Measurements from ENCODE around the gene VASN. TPM values are rescaled to one million over a fixed set of nuclear protein-coding genes. Genes with fewer than 3 reads are reported as not detected.

VASN gene
- total RNA-seq, 5 donors from 2014 or later (not counting 1 experiment from before 2014, with no cell fraction given), result 0.38 to 0.89 (median 0.56) TPM

GRCh38 chr16:4402439-4403132, 30.9 kb downstream of the VASN start:
- CTCF ChIA-PET, result interaction anchor here (0.6 to 1.9 kb wide), 7 partner anchors 11 to 149 kb away, joined by 3 to 10 read pairs (median 3); partner anchors contain the start of gene CORO7 (in 1 of the 2)
- H3K4me3 Mint-ChIP-seq, result no peak overlapping the region
- POLR2A ChIA-PET, result interaction anchor here (0.6 to 1.3 kb wide), 9 partner anchors 11 to 619 kb away, joined by 3 to 13 read pairs (median 5); partner anchors contain the start of gene CORO7 (in 1 of the 2)
- no peak overlapping the region for H3K4me3 ChIP-seq (ENCODE audit: control insufficient read depth in 1 of 2, extremely low read depth in 1 of 2, low read length in 1 of 2)
- H3K9me3 ChIP-seq, result no peaks in the 10 kb centered on the region
- peak; percentile 39 to 79 (median 72) for ATAC-seq (replicated peaks in 1 of 4)
- peak overlapping the region; percentile 4 for H3K27ac ChIP-seq (ENCODE audit: low read length)
- H3K27me3 ChIP-seq (replicated peaks in 1 of 2; ENCODE audit: control insufficient read depth in 2 of 2, extremely low read depth in 1 of 2, insufficient read depth in 2 of 2, low read length in 1 of 2), result no peaks in the 10 kb centered on the region
- peaks cover 9 to 28% (median 23%) of the 10 kb centered on the region in 3 donors for H3K4me1 Mint-ChIP-seq
- peaks cover 22 to 80% of the 10 kb centered on the region in 2 donors for H3K36me3 ChIP-seq (ENCODE audit: control insufficient read depth in 2 of 2, extremely low read depth in 1 of 2, insufficient read depth in 1 of 2, low read length in 1 of 2)
- H3K4me1 ChIP-seq (ENCODE audit: control insufficient read depth in 1 of 2, extremely low read depth in 1 of 2, insufficient read depth in 2 of 2, low read length in 2 of 2), result peaks cover 0 to 22% of the 10 kb centered on the region in 2 experiments
- WGBS (ENCODE audit: insufficient coverage), result 78% methylated on average over 11 of the region's 29 CpGs
- H3K27ac Mint-ChIP-seq, result no peak overlapping the region
- H3K27me3 Mint-ChIP-seq, result no peaks in the 10 kb centered on the region
- H3K9me3 Mint-ChIP-seq, result no peaks in the 10 kb centered on the region
- DNase-seq, result peak in 34 of 35 experiments; percentile 27 to 74 (median 54)
- H3K36me3 Mint-ChIP-seq, result peaks cover 24% of the 10 kb centered on the region

- no peaks in the 10 kb centered on the region for H3K27me3 Mint-ChIP-seq
- ChIA-PET CTCF (interaction anchor here (0.6 to 1.9 kb wide), 6 partner anchors 9 to 149 kb away, joined by 3 to 10 read pairs (median 3); partner anchors contain the start of gene CORO7 (in 1 of the 2)), POLR2A (interaction anchor here (0.6 to 1.3 kb wide), 6 partner anchors 10 to 111 kb away, joined by 3 to 9 read pairs (median 5); partner anchors contain the start of gene CORO7 (in 1 of the 2))
- H3K27ac Mint-ChIP-seq, result no peak overlapping the region
- Histone ChIP-seq H3K9me3 (no peaks in the 10 kb centered on the region), H3K4me3 (ENCODE audit: control insufficient read depth in 1 of 2, extremely low read depth in 1 of 2, low read length in 1 of 2) (no peak overlapping the region), H3K27me3 (replicated peaks in 1 of 2; ENCODE audit: control insufficient read depth in 2 of 2, extremely low read depth in 1 of 2, insufficient read depth in 2 of 2, low read length in 1 of 2) (no peaks in the 10 kb centered on the region), H3K36me3 (ENCODE audit: control insufficient read depth in 2 of 2, extremely low read depth in 1 of 2, insufficient read depth in 1 of 2, low read length in 1 of 2) (peaks cover 27 to 83% of the 10 kb centered on the region in 2 donors), H3K4me1 (ENCODE audit: control insufficient read depth in 1 of 2, extremely low read depth in 1 of 2, insufficient read depth in 2 of 2, low read length in 2 of 2) (peaks cover 0 to 28% of the 10 kb centered on the region in 2 experiments), H3K27ac (ENCODE audit: low read length) (no peak overlapping the region)
- H3K4me3 Mint-ChIP-seq, result no peak overlapping the region
- ATAC-seq (replicated peaks in 1 of 4) (peak in 1 of 4 experiments; percentile 20), DNase-seq (peak in 2 of 35 experiments; percentile 21 to 22)
- H3K9me3 Mint-ChIP-seq, result no peaks in the 10 kb centered on the region
- 97% methylated on average over 16 of the region's 24 CpGs for WGBS (ENCODE audit: insufficient coverage)
- peaks cover 9 to 28% (median 23%) of the 10 kb centered on the region in 3 donors for H3K4me1 Mint-ChIP-seq
- peaks cover 24% of the 10 kb centered on the region for H3K36me3 Mint-ChIP-seq
Observed at GRCh38 chr16:4403133-4403949, 31.7 kb downstream of the VASN start.

- peak overlapping the region in 1 of 3 donors; percentile 44 for H3K4me3 Mint-ChIP-seq
- no peak overlapping the region for H3K27ac ChIP-seq (ENCODE audit: low read length)
- H3K4me1 Mint-ChIP-seq, result peaks cover 14 to 25% (median 25%) of the 10 kb centered on the region in 3 donors
- ATAC-seq (replicated peaks in 1 of 4), result peak in 3 of 4 experiments; percentile 20 to 37 (median 21)
- no peaks in the 10 kb centered on the region for H3K27me3 Mint-ChIP-seq
- peaks cover 29 to 90% of the 10 kb centered on the region in 2 donors for H3K36me3 ChIP-seq (ENCODE audit: control insufficient read depth in 2 of 2, extremely low read depth in 1 of 2, insufficient read depth in 1 of 2, low read length in 1 of 2)
- H3K36me3 Mint-ChIP-seq, result peaks cover 24% of the 10 kb centered on the region
- H3K27ac Mint-ChIP-seq, result peak overlapping the region in 1 of 2 donors; percentile 2
- H3K4me1 ChIP-seq (ENCODE audit: control insufficient read depth in 1 of 2, extremely low read depth in 1 of 2, insufficient read depth in 2 of 2, low read length in 2 of 2), result peaks cover 0 to 34% of the 10 kb centered on the region in 2 experiments
- ChIA-PET CTCF (interaction anchor here (0.6 to 1.5 kb wide), 3 partner anchors 8 to 11 kb away, joined by 3 read pairs; no protein-coding TSS in a partner anchor), POLR2A (interaction anchor here (0.8 to 1.2 kb wide), 2 partner anchors 13 to 14 kb away, joined by 3 to 6 read pairs; no protein-coding TSS in a partner anchor)
- H3K9me3 Mint-ChIP-seq, result no peaks in the 10 kb centered on the region
- no peaks in the 10 kb centered on the region for H3K9me3 ChIP-seq
- peak in 20 of 35 experiments; percentile 25 to 57 (median 44) for DNase-seq
- no peaks in the 10 kb centered on the region for H3K27me3 ChIP-seq (replicated peaks in 1 of 2; ENCODE audit: control insufficient read depth in 2 of 2, extremely low read depth in 1 of 2, insufficient read depth in 2 of 2, low read length in 1 of 2)
- WGBS (ENCODE audit: insufficient coverage), result 93% methylated on average over 20 of the region's 20 CpGs
- no peak overlapping the region for H3K4me3 ChIP-seq (ENCODE audit: control insufficient read depth in 1 of 2, extremely low read depth in 1 of 2, low read length in 1 of 2)
Observed at GRCh38 chr16:4404247-4404966, 32.8 kb downstream of the VASN start.

GRCh38 chr16:4404967-4405696, 33.5 kb downstream of the VASN start:
- peaks cover 35 to 91% of the 10 kb centered on the region in 2 donors for H3K36me3 ChIP-seq (ENCODE audit: control insufficient read depth in 2 of 2, extremely low read depth in 1 of 2, insufficient read depth in 1 of 2, low read length in 1 of 2)
- ATAC-seq (replicated peaks in 1 of 4), result peak in 1 of 4 experiments; percentile 3
- WGBS (ENCODE audit: insufficient coverage), result 91% methylated on average over 23 of the region's 24 CpGs
- H3K4me3 ChIP-seq (ENCODE audit: control insufficient read depth in 1 of 2, extremely low read depth in 1 of 2, low read length in 1 of 2), result no peak overlapping the region
- Mint-ChIP-seq H3K27me3 (no peaks in the 10 kb centered on the region), H3K4me1 (peaks cover 13 to 25% (median 20%) of the 10 kb centered on the region in 3 donors), H3K36me3 (peaks cover 21% of the 10 kb centered on the region), H3K9me3 (no peaks in the 10 kb centered on the region), H3K4me3 (peak overlapping the region in 1 of 3 donors; percentile 44), H3K27ac (no peak overlapping the region)
- peaks cover 0 to 41% of the 10 kb centered on the region in 2 experiments for H3K4me1 ChIP-seq (ENCODE audit: control insufficient read depth in 1 of 2, extremely low read depth in 1 of 2, insufficient read depth in 2 of 2, low read length in 2 of 2)
- H3K9me3 ChIP-seq, result no peaks in the 10 kb centered on the region
- ChIA-PET POLR2A (interaction anchor here in 1 of 2 donors (0.8 kb wide), 2 partner anchors 9 to 14 kb away, joined by 3 to 4 read pairs; no protein-coding TSS in a partner anchor), CTCF (interaction anchor here in 1 of 2 donors (0.6 to 1.5 kb wide), 2 partner anchors 8 to 19 kb away, joined by 3 read pairs; no protein-coding TSS in a partner anchor)
- no peaks in the 10 kb centered on the region for H3K27me3 ChIP-seq (replicated peaks in 1 of 2; ENCODE audit: control insufficient read depth in 2 of 2, extremely low read depth in 1 of 2, insufficient read depth in 2 of 2, low read length in 1 of 2)
- no peak overlapping the region for H3K27ac ChIP-seq (ENCODE audit: low read length)
- peak in 2 of 35 experiments; percentile 16 to 32 for DNase-seq

GRCh38 chr16:4407543-4408322, 36.1 kb downstream of the VASN start:
- Histone ChIP-seq H3K9me3 (no peaks in the 10 kb centered on the region), H3K4me3 (ENCODE audit: control insufficient read depth in 1 of 2, extremely low read depth in 1 of 2, low read length in 1 of 2) (no peak overlapping the region), H3K4me1 (ENCODE audit: control insufficient read depth in 1 of 2, extremely low read depth in 1 of 2, insufficient read depth in 2 of 2, low read length in 2 of 2) (peaks cover 0 to 55% of the 10 kb centered on the region in 2 experiments), H3K27ac (ENCODE audit: low read length) (no peak overlapping the region), H3K36me3 (ENCODE audit: control insufficient read depth in 2 of 2, extremely low read depth in 1 of 2, insufficient read depth in 1 of 2, low read length in 1 of 2) (peaks cover 39 to 98% of the 10 kb centered on the region in 2 donors), H3K27me3 (replicated peaks in 1 of 2; ENCODE audit: control insufficient read depth in 2 of 2, extremely low read depth in 1 of 2, insufficient read depth in 2 of 2, low read length in 1 of 2) (no peaks in the 10 kb centered on the region)
- Mint-ChIP-seq H3K9me3 (no peaks in the 10 kb centered on the region), H3K36me3 (peaks cover 25% of the 10 kb centered on the region), H3K27ac (no peak overlapping the region), H3K4me1 (peaks cover 21 to 33% (median 27%) of the 10 kb centered on the region in 3 donors), H3K27me3 (no peaks in the 10 kb centered on the region), H3K4me3 (no peak overlapping the region)
- ChIA-PET POLR2A (interaction anchor here in 1 of 2 donors (0.6 kb wide), 1 partner anchor 17 kb away, joined by 3 read pairs; no protein-coding TSS in a partner anchor), CTCF (no interaction called here)
- ATAC-seq (replicated peaks in 1 of 4) (no peak), DNase-seq (no peak)
- 98% methylated on average over 19 of the region's 22 CpGs for WGBS (ENCODE audit: insufficient coverage)
